Neural cell (in vitro differentiated cells): ENCODE data around the gene NUP210L. TPM values are rescaled to one million over a fixed set of nuclear protein-coding genes. Genes with fewer than 3 reads are reported as not detected.

Experiments
- H2AFZ ChIP-seq: fragments of 200-600, 300-800 bp; sonication (generic), shearing (Covaris generic); 2 replicates; pipeline ENCODE4 v1.6.0; 2014; ENCODE audit warnings: low read depth, mild to moderate bottlenecking, antibody characterized with exemption, low read length, moderate library complexity
- H3F3A ChIP-seq: fragments of 200-600 bp; shearing (Covaris generic); 2 replicates; pipeline ENCODE4 v1.6.1; 2016; ENCODE audit warnings: mild to moderate bottlenecking, moderate library complexity, mixed read lengths, antibody characterized with exemption, low read length; ENCODE audit not compliant: insufficient read depth, poor library complexity, severe bottlenecking
- H3K27ac ChIP-seq: fragments of 200-600, 300-800 bp; sonication (generic), shearing (Covaris generic); 2 replicates; pipeline ENCODE4 v1.5.1; 2014; ENCODE audit warnings: mild to moderate bottlenecking, low read length, moderate library complexity
- H3K27me3 ChIP-seq: fragments of 300-800, 200-600 bp; sonication (generic), shearing (Covaris generic); 2 replicates; pipeline ENCODE4 v1.6.0; 2014; ENCODE audit warnings: mild to moderate bottlenecking, low read depth, low read length, moderate library complexity; ENCODE audit not compliant: insufficient read depth
- H3K36me3 ChIP-seq: fragments of 300-800, 200-600 bp; sonication (generic), shearing (Covaris generic); 2 replicates; pipeline ENCODE4 v1.5.1; 2014; ENCODE audit warnings: mild to moderate bottlenecking, antibody characterized with exemption, low read length, moderate library complexity; ENCODE audit not compliant: insufficient read depth
- H3K4me2 ChIP-seq: fragments of 300-800, 200-600 bp; sonication (generic), shearing (Covaris generic); 2 replicates; pipeline ENCODE4 v1.6.0; 2014; ENCODE audit warnings: mild to moderate bottlenecking, low read length
- H3K4me3 ChIP-seq: fragments of 300-800, 200-600 bp; sonication (generic), shearing (Covaris generic); 2 replicates; pipeline ENCODE4 v1.5.1; 2014; ENCODE audit warnings: mild to moderate bottlenecking, low read length, moderate library complexity
- H3K79me2 ChIP-seq: fragments of 200-600 bp; shearing (Covaris generic); replicated peaks from 2 replicates; pipeline ENCODE4 v1.6.0; 2014; ENCODE audit warnings: mild to moderate bottlenecking, low read length, moderate library complexity; ENCODE audit not compliant: insufficient read depth
- H3K9ac ChIP-seq: fragments of 300-800, 200-600 bp; sonication (generic), shearing (Covaris generic); 2 replicates; pipeline ENCODE4 v1.6.1; 2016; ENCODE audit warnings: mild to moderate bottlenecking, low read length, mixed read lengths
- H3K9me2 ChIP-seq: fragments of 200-600 bp; shearing (Covaris generic); 2 replicates; pipeline ENCODE4 v1.6.1; 2016; ENCODE audit warnings: mild to moderate bottlenecking, low read length, mixed read lengths; ENCODE audit not compliant: insufficient read depth
- H3K9me3 ChIP-seq: fragments of 200-600, 300-800 bp; sonication (generic), shearing (Covaris generic); 2 replicates; pipeline ENCODE4 v1.6.1; 2016; ENCODE audit warnings: mild to moderate bottlenecking, mixed run types, low read length, moderate library complexity, mixed read lengths
- H4K20me1 ChIP-seq: fragments of 200-600 bp; shearing (Covaris generic); 2 replicates; pipeline ENCODE4 v1.6.1; 2016; ENCODE audit warnings: mild to moderate bottlenecking, mixed run types; ENCODE audit not compliant: insufficient read depth
- EP300 ChIP-seq: fragments of 450-650 bp; conservative IDR thresholded peaks from 2 replicates; pipeline ENCODE4 v1.6.1; 2014; ENCODE audit warnings: antibody characterized with exemption, mild to moderate bottlenecking, moderate library complexity; ENCODE audit not compliant: poor library complexity, severe bottlenecking
- EZH2 ChIP-seq: fragments of 200-600, 300-800 bp; shearing (Covaris generic), sonication (generic); IDR thresholded peaks from 2 replicates; pipeline ENCODE4 v1.6.1; 2014; ENCODE audit warnings: antibody characterized with exemption, low read length, borderline replicate concordance, mild to moderate bottlenecking; ENCODE audit not compliant: insufficient read depth, poor library complexity, severe bottlenecking
- MXI1 ChIP-seq: fragments of 450-650 bp; conservative IDR thresholded peaks from 2 replicates; pipeline ENCODE4 v1.6.1; 2014; ENCODE audit warnings: antibody characterized with exemption, mild to moderate bottlenecking; ENCODE audit not compliant: poor library complexity, severe bottlenecking
- POLR2AphosphoS5 ChIP-seq: IDR thresholded peaks from 2 replicates; pipeline ENCODE4 v1.6.1; 2012
- RAD21 ChIP-seq: fragments of 450-650 bp; conservative IDR thresholded peaks from 2 replicates; pipeline ENCODE4 v1.6.1; 2014; ENCODE audit warnings: antibody characterized with exemption, mild to moderate bottlenecking, moderate library complexity
- SMC3 ChIP-seq: fragments of 450-650 bp; conservative IDR thresholded peaks from 2 replicates; pipeline ENCODE4 v1.6.1; 2014; ENCODE audit warnings: antibody characterized with exemption, mild to moderate bottlenecking, moderate library complexity; ENCODE audit not compliant: poor library complexity
- TAF1 ChIP-seq: IDR thresholded peaks from 2 replicates; pipeline ENCODE4 v1.6.1; 2012; ENCODE audit warnings: low read depth
- polyA plus RNA-seq: library from polyadenylated mRNA; depleted of rRNA; stranded (reverse); fragments of >200 nt; gene quantifications from 2 replicates; pipeline ENCODE4 v1.2.3, GENCODE V29; 2014
- TF ChIP-seq, protein P1 (sequence below): IDR thresholded peaks from 2 replicates; pipeline ENCODE4 v1.6.1; 2012; ENCODE audit warnings: borderline replicate concordance
- TF ChIP-seq, protein P2 (sequence below): fragments of 450-650 bp; IDR thresholded peaks from 2 replicates; pipeline ENCODE4 v1.5.1; 2014; ENCODE audit warnings: antibody characterized with exemption, mild to moderate bottlenecking, moderate library complexity; ENCODE audit not compliant: poor library complexity, severe bottlenecking

The NUP210L gene
- polyA plus RNA-seq, 1 donor from 2014 or later = 0.09 TPM

DNA sequence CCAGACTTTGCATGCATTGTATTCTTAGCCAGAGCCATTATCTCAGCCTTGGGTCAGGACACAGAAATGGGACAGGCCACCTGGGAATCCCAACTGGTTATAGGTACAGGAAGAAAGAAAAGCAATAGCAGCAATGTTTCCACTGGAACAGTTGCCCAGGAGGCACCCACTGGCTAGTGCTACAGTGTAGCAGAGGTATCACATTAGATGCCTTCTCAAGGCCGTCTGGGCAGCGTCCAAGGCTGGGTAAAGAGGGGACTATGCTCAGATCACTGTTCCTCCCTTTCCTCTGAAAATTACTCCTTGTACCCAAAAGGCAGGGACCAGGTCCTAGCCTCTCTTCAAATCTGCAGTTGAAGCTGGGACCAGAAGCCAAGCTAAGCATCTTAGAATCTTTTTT lies 184.5 kb downstream of the NUP210L start:
- no peaks in the 10 kb centered on the region for H4K20me1 ChIP-seq
- no peak for TF ChIP-seq SMC3
- TF ChIP-seq MXI1 = no peak
- TF ChIP-seq EZH2 = no peak
- TF ChIP-seq, protein P1, sequence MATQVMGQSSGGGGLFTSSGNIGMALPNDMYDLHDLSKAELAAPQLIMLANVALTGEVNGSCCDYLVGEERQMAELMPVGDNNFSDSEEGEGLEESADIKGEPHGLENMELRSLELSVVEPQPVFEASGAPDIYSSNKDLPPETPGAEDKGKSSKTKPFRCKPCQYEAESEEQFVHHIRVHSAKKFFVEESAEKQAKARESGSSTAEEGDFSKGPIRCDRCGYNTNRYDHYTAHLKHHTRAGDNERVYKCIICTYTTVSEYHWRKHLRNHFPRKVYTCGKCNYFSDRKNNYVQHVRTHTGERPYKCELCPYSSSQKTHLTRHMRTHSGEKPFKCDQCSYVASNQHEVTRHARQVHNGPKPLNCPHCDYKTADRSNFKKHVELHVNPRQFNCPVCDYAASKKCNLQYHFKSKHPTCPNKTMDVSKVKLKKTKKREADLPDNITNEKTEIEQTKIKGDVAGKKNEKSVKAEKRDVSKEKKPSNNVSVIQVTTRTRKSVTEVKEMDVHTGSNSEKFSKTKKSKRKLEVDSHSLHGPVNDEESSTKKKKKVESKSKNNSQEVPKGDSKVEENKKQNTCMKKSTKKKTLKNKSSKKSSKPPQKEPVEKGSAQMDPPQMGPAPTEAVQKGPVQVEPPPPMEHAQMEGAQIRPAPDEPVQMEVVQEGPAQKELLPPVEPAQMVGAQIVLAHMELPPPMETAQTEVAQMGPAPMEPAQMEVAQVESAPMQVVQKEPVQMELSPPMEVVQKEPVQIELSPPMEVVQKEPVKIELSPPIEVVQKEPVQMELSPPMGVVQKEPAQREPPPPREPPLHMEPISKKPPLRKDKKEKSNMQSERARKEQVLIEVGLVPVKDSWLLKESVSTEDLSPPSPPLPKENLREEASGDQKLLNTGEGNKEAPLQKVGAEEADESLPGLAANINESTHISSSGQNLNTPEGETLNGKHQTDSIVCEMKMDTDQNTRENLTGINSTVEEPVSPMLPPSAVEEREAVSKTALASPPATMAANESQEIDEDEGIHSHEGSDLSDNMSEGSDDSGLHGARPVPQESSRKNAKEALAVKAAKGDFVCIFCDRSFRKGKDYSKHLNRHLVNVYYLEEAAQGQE = no peak
- TF ChIP-seq, protein P2, sequence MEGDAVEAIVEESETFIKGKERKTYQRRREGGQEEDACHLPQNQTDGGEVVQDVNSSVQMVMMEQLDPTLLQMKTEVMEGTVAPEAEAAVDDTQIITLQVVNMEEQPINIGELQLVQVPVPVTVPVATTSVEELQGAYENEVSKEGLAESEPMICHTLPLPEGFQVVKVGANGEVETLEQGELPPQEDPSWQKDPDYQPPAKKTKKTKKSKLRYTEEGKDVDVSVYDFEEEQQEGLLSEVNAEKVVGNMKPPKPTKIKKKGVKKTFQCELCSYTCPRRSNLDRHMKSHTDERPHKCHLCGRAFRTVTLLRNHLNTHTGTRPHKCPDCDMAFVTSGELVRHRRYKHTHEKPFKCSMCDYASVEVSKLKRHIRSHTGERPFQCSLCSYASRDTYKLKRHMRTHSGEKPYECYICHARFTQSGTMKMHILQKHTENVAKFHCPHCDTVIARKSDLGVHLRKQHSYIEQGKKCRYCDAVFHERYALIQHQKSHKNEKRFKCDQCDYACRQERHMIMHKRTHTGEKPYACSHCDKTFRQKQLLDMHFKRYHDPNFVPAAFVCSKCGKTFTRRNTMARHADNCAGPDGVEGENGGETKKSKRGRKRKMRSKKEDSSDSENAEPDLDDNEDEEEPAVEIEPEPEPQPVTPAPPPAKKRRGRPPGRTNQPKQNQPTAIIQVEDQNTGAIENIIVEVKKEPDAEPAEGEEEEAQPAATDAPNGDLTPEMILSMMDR = no peak
- no peak for TF ChIP-seq EP300
- TF ChIP-seq RAD21 = no peak
- TF ChIP-seq TAF1 = no peak
- no peak for TF ChIP-seq POLR2AphosphoS5
- peaks cover 4% of the 10 kb centered on the region for H3F3A ChIP-seq

DNA sequence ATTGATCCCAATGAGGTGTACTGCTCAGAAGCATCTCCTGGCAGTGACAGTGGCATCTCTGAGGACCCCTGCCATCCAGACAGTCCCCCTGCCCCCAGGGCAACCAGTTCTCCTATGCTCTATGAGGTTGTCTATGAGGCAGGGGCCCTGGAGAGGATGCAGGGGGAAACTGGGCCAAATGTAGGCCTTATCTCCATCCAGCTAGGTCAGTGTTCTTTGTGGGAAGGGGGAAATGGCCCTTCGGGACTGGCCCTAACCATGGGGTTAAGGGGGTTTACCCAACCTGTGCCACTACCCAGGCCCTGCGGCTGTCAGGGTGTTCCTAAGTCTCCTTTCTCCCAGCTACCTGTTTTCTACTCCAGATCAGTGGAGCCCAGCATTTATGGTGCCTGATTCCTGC lies 185.9 kb downstream of the NUP210L start:
- Histone ChIP-seq H3K9me3 (no peaks in the 10 kb centered on the region), H4K20me1 (no peaks in the 10 kb centered on the region), H3K27me3 (no peaks in the 10 kb centered on the region), H3K27ac (no peak overlapping the region), H3F3A (peaks cover 4% of the 10 kb centered on the region), H3K4me2 (no peak overlapping the region), H3K4me3 (peak overlapping the region; percentile 91), H3K79me2 (peaks cover 8% of the 10 kb centered on the region), H3K9ac (no peak overlapping the region), H2AFZ (no peak overlapping the region), H3K9me2 (no peaks in the 10 kb centered on the region), H3K36me3 (no peaks in the 10 kb centered on the region)
- TF ChIP-seq MXI1 (no peak), POLR2AphosphoS5 (no peak), RAD21 (no peak), EZH2 (no peak), SMC3 (no peak), EP300 (no peak), TAF1 (no peak)
- TF ChIP-seq, protein P2 = no peak
- TF ChIP-seq, protein P1 = no peak

More for the DNA sequence above, 184.5 kb downstream of the NUP210L start:
- Histone ChIP-seq H3K27ac (no peak overlapping the region), H3K9me2 (no peaks in the 10 kb centered on the region), H3K27me3 (no peaks in the 10 kb centered on the region), H3K36me3 (no peaks in the 10 kb centered on the region), H2AFZ (no peak overlapping the region), H3K9me3 (no peaks in the 10 kb centered on the region), H3K4me2 (no peak overlapping the region), H3K9ac (no peak overlapping the region), H3K4me3 (no peak overlapping the region), H3K79me2 (no peaks in the 10 kb centered on the region)
